GM12878 (cell line): ENCODE measurements around the gene STAC2. TPM values are rescaled to one million over a fixed set of nuclear protein-coding genes. Genes with fewer than 3 reads are reported as not detected.

Experiments used
- ATAC-seq: fragments of 200-7000 bp; cut with Tn5 transposase; 3 replicates; pipeline ENCODE4 v1.9.1; 2020; ENCODE audit warnings: mild to moderate bottlenecking, moderate library complexity
- BruUV-seq: library from RNA; stranded (reverse); fragments of 400-500 nt; replicated peaks from 2 replicates; lab custom pipeline; 2021; lab: Mats Ljungman, UMichigan
- CTCF ChIA-PET: fragments of 300-600 bp; sonication (Branson Sonifier 250); formaldehyde crosslinking; extraction: SDS; loops from one replicate; lab custom pipeline; 2021; ENCODE audit warnings: inconsistent platforms; lab: Yijun Ruan, JAX
- POLR2A ChIA-PET: fragments of 350-600 bp; formaldehyde crosslinking; extraction: SDS; loops from one replicate; lab custom pipeline; 2021; ENCODE audit warnings: inconsistent platforms; lab: Charles Lee
- RAD21 ChIA-PET: fragments of 300-600 bp; sonication (Branson Sonifier 250); formaldehyde crosslinking; loops from one replicate; lab custom pipeline; 2023; ENCODE audit warnings: antibody characterized with exemption; ENCODE audit not compliant: unreplicated experiment; lab: Charles Lee
- SMC1A ChIA-PET: fragments of 300-600 bp; sonication (Branson Sonifier 250); formaldehyde crosslinking; loops from one replicate; lab custom pipeline; 2023; ENCODE audit not compliant: unreplicated experiment, uncharacterized antibody; lab: Charles Lee
- DNase-seq: peaks from one replicate; pipeline ENCODE4 v3.0.0-alpha.2; 2011; ENCODE audit warnings: low read depth, low spot score
- FAIRE-seq: peaks from 3 replicates; lab custom pipeline; 2011; peaks lifted over from hg19 to GRCh38; lab: Jason Lieb, UNC
- H2AFZ ChIP-seq: 2 replicates; pipeline ENCODE4 v1.6.0; 2011; ENCODE audit warnings: low read depth, low read length, control low read depth; ENCODE audit not compliant: control insufficient read depth
- H3K27ac ChIP-seq: 2 replicates; pipeline ENCODE4 v1.5.1; 2011; ENCODE audit warnings: control low read depth; ENCODE audit not compliant: control insufficient read depth, insufficient read depth
- H3K27me3 ChIP-seq, 2 experiments: replicated peaks in 1 of 2; 2 replicates each; pipeline versions ENCODE4 v1.6.0 to v1.6.1; 2011; ENCODE audit warnings: low read length in 1 of 2; ENCODE audit not compliant: control insufficient read depth in 2 of 2, insufficient read depth in 2 of 2
- H3K36me3 ChIP-seq, 2 experiments: 2 replicates each; pipeline ENCODE4 v1.5.1; 2011; ENCODE audit warnings: low read length in 1 of 2; ENCODE audit not compliant: control insufficient read depth in 2 of 2, insufficient read depth in 2 of 2
- H3K4me1 ChIP-seq: 2 replicates; pipeline ENCODE4 v1.6.1; 2011; ENCODE audit warnings: mild to moderate bottlenecking, low read length, moderate library complexity, mixed read lengths; ENCODE audit not compliant: control insufficient read depth, insufficient read depth
- H3K4me2 ChIP-seq: 2 replicates; pipeline ENCODE4 v1.6.0; 2011; ENCODE audit warnings: control low read depth; ENCODE audit not compliant: control insufficient read depth, insufficient read depth
- H3K4me3 ChIP-seq: fragments of 200-600 bp; sonication (generic); 2 replicates; pipeline ENCODE4 v1.5.1; 2016
- H3K79me2 ChIP-seq: 2 replicates; pipeline ENCODE4 v1.6.0; 2011; ENCODE audit warnings: low read length; ENCODE audit not compliant: control insufficient read depth, insufficient read depth
- H3K9ac ChIP-seq: 2 replicates; pipeline ENCODE4 v1.8.0; 2011; ENCODE audit warnings: low read length, control low read depth, mixed read lengths; ENCODE audit not compliant: control insufficient read depth, insufficient read depth
- H3K9me3 ChIP-seq: replicated peaks from 3 replicates; pipeline ENCODE4 v1.5.1; 2011; ENCODE audit warnings: mild to moderate bottlenecking, low read length; ENCODE audit not compliant: control insufficient read depth, insufficient read depth
- H4K20me1 ChIP-seq: 2 replicates; pipeline ENCODE4 v1.6.0; 2011; ENCODE audit not compliant: control insufficient read depth, insufficient read depth
- BRCA1 ChIP-seq: IDR thresholded peaks from 2 replicates; pipeline ENCODE4 v1.6.1; 2011; ENCODE audit warnings: low read depth, low read length, improper control_type of control experiment
- IKZF1 ChIP-seq: fragments of 450-650 bp; conservative IDR thresholded peaks from 2 replicates; pipeline ENCODE4 v1.6.1; 2017; ENCODE audit warnings: antibody characterized with exemption, mild to moderate bottlenecking
- NBN ChIP-seq: fragments of 450-650 bp; IDR thresholded peaks from 2 replicates; pipeline ENCODE4 v1.6.1; 2016
- RB1 ChIP-seq: fragments of 450-650 bp; formaldehyde crosslinking; IDR thresholded peaks from 2 replicates; pipeline ENCODE4 v1.6.1; 2017; ENCODE audit warnings: mild to moderate bottlenecking, borderline replicate concordance
- RFX5 ChIP-seq: IDR thresholded peaks from 2 replicates; pipeline ENCODE4 v1.6.1; 2011; ENCODE audit warnings: low read depth, low read length, improper control_type of control experiment
- SREBF2 ChIP-seq: IDR thresholded peaks from 2 replicates; pipeline ENCODE4 v1.6.1; 2012; ENCODE audit warnings: mild to moderate bottlenecking, low read length
- WGBS: methylation state at CpG from one replicate; pipeline ENCODE4 v1.1.6; 2016; ENCODE audit warnings: low lambda C conversion rate; ENCODE audit not compliant: insufficient replicate concordance, insufficient coverage; ENCODE audit errors: missing lambda C conversion rate; 5-methylcytosine and 5-hydroxymethylcytosine counted together
- in situ Hi-C: fragments of 300-500 bp; cut with MboI; formaldehyde crosslinking; loops from 9 replicates; pipeline ENCODE4 v1.14.3; 2018; ENCODE audit warnings: mixed read lengths
- intact Hi-C: fragments of 100-400 bp; cut with micrococcal nuclease; formaldehyde crosslinking; loops from one replicate; pipeline ENCODE4 v1.14.2; 2022; ENCODE audit not compliant: unreplicated experiment
- polyA plus RNA-seq, 11 experiments: library from polyadenylated mRNA; depleted of rRNA in 4 of 11; unstranded in 6 of 11; stranded (reverse) in 5 of 11; fragments of >200 nt; fragmentation: Nextera tagmentation in 4 of 11; fragmentation: Illumina TruSeq in 1 of 11; extraction: Ambion mirVana in 4 of 11; extraction: Trizol in 1 of 11; gene quantifications; 1 replicate in 1 of 11; 2 replicates in 10 of 11; pipeline versions ENCODE4 v1.2.1 to v1.2.3, GENCODE V29; 2011 to 2016; ENCODE audit warnings: inconsistent platforms in 2 of 11, missing spikeins in 2 of 11, low read depth in 1 of 11
- total RNA-seq, 4 experiments: library from RNA; depleted of rRNA in 3 of 4; stranded (reverse); fragments of >200 nt in 3 of 4; fragmentation: Illumina TruSeq in 1 of 4; extraction: Trizol in 1 of 4; gene quantifications; 2 replicates each; pipeline versions ENCODE4 v1.2.1 to v1.2.3, GENCODE V29; 2013 to 2021
- TF ChIP-seq, protein P1 (sequence below): fragments of 450-650 bp; IDR thresholded peaks from 2 replicates; pipeline ENCODE4 v1.6.1; 2016; ENCODE audit warnings: mild to moderate bottlenecking, moderate library complexity, borderline replicate concordance

STAC2 gene
- total and polyA plus RNA-seq, 10 of the 15 experiments (the other 5 are each of a cell fraction or from before 2014, with no cell fraction given) = 0.04 TPM; not detected in 9

GRCh38 chr17:39212195-39212810 lies 13.4 kb downstream of the STAC2 start:
- FAIRE-seq = no peak
- no peaks in the 10 kb centered on the region for H3K9me3 ChIP-seq
- SMC1A ChIA-PET = no interaction called here
- 66% methylated on average over 11 of the region's 11 CpGs for WGBS
- intact Hi-C loops (no loop called here), in situ Hi-C loops (no loop called here)
- no peak overlapping the region for H3K27ac ChIP-seq
- CTCF ChIA-PET = interaction anchor here (0.5 to 1.0 kb wide), 2 partner anchors 20 to 37 kb away, joined by 3 to 5 read pairs; no protein-coding TSS in a partner anchor
- no peak for TF ChIP-seq BRCA1
- TF ChIP-seq SREBF2 = no peak
- H3K4me2 ChIP-seq = no peak overlapping the region
- ATAC-seq = no peak
- DNase-seq = no peak
- H4K20me1 ChIP-seq = no peaks in the 10 kb centered on the region
- H3K27me3 ChIP-seq = peaks cover 2 to 3% of the 10 kb centered on the region in 2 experiments; a peak in 1 of 4 replicates
- POLR2A ChIA-PET = no interaction called here
- no TSS peak for BruUV-seq
- RAD21 ChIA-PET = no interaction called here
- H3K4me1 ChIP-seq = peaks cover 24% of the 10 kb centered on the region
- no peak overlapping the region for H3K4me3 ChIP-seq
- no peaks in the 10 kb centered on the region for H3K36me3 ChIP-seq
- no peak overlapping the region for H3K9ac ChIP-seq
- no peak overlapping the region for H2AFZ ChIP-seq
- H3K79me2 ChIP-seq = no peaks in the 10 kb centered on the region

DNA sequence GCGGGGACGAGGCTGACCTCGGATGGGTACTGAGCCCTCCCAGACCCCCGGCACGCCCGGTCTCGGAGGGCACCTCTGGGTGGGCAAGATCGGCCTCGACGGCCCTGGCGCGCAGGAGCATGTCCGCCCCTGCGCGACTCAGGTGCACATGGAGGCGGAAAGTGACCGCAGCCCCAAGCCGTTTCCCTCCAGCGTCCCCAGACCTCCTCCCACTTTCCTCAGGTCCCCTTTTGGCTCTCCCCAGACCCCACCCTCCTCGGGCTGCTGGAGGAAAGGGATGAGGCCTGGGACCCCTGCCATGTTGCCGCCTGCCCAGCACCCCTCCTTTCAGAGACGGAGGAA lies 15.7 kb downstream of the STAC2 start:
- ChIA-PET RAD21 (interaction anchor here (0.6 to 6.1 kb wide), 4 partner anchors 10 to 227 kb away, joined by 3 to 160 read pairs (median 49); partner anchors contain the start of gene RPL19), SMC1A (interaction anchor here (1.4 to 5.0 kb wide), 5 partner anchors 11 to 35 kb away, joined by 4 to 76 read pairs (median 13); partner anchors contain the start of genes CACNB1 and RPL19), CTCF (interaction anchor here (0.6 to 10.9 kb wide), 4 partner anchors 11 to 143 kb away, joined by 4 to 658 read pairs (median 10); partner anchors contain the start of gene RPL19), POLR2A (interaction anchor here (1.0 to 2.7 kb wide), 3 partner anchors 10 to 22 kb away, joined by 3 to 11 read pairs (median 10); partner anchors contain the start of gene RPL19)
- Histone ChIP-seq H2AFZ (peak overlapping the region; percentile 76), H3K9ac (no peak overlapping the region), H3K79me2 (no peaks in the 10 kb centered on the region), H3K27me3 (peaks cover 2 to 3% of the 10 kb centered on the region in 2 experiments; a peak in 1 of 4 replicates), H3K4me1 (peaks cover 27% of the 10 kb centered on the region), H3K27ac (no peak overlapping the region), H3K4me3 (peak overlapping the region; percentile 34; the same call in 1 of the 2 replicates), H3K4me2 (peak overlapping the region; percentile 85; the same call in 1 of the 2 replicates), H3K36me3 (no peaks in the 10 kb centered on the region), H3K9me3 (no peaks in the 10 kb centered on the region), H4K20me1 (no peaks in the 10 kb centered on the region)
- no peak for ATAC-seq
- in situ Hi-C loops = no loop called here
- TF ChIP-seq RFX5 (no peak), NBN (no peak), RB1 (0 out of 2 replicates have a peak, but pooled peaks have one; percentile 4), IKZF1 (peak; percentile 23; the same call in 1 of the 2 replicates)
- TF ChIP-seq, protein P1, sequence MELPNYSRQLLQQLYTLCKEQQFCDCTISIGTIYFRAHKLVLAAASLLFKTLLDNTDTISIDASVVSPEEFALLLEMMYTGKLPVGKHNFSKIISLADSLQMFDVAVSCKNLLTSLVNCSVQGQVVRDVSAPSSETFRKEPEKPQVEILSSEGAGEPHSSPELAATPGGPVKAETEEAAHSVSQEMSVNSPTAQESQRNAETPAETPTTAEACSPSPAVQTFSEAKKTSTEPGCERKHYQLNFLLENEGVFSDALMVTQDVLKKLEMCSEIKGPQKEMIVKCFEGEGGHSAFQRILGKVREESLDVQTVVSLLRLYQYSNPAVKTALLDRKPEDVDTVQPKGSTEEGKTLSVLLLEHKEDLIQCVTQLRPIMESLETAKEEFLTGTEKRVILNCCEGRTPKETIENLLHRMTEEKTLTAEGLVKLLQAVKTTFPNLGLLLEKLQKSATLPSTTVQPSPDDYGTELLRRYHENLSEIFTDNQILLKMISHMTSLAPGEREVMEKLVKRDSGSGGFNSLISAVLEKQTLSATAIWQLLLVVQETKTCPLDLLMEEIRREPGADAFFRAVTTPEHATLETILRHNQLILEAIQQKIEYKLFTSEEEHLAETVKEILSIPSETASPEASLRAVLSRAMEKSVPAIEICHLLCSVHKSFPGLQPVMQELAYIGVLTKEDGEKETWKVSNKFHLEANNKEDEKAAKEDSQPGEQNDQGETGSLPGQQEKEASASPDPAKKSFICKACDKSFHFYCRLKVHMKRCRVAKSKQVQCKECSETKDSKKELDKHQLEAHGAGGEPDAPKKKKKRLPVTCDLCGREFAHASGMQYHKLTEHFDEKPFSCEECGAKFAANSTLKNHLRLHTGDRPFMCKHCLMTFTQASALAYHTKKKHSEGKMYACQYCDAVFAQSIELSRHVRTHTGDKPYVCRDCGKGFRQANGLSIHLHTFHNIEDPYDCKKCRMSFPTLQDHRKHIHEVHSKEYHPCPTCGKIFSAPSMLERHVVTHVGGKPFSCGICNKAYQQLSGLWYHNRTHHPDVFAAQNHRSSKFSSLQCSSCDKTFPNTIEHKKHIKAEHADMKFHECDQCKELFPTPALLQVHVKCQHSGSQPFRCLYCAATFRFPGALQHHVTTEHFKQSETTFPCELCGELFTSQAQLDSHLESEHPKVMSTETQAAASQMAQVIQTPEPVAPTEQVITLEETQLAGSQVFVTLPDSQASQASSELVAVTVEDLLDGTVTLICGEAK = no peak
- intact Hi-C loops = no loop called here
- BruUV-seq = no TSS peak
- WGBS = 7% methylated on average over 21 of the region's 22 CpGs
- FAIRE-seq = no peak
- DNase-seq = no peak
